Endodermal cell (in vitro differentiated cells): Measurements from ENCODE around the gene FGF22. TPM values are rescaled to one million over a fixed set of nuclear protein-coding genes. Genes with fewer than 3 reads are reported as not detected.

Experiments used
- DNase-seq: peaks from one replicate; pipeline ENCODE4 v3.0.0-alpha.2; 2017
- H3K27ac ChIP-seq: 2 replicates; pipeline ENCODE4 v1.5.1; 2013; ENCODE audit warnings: mild to moderate bottlenecking, low read depth, low read length, moderate library complexity
- H3K27me3 ChIP-seq: 2 replicates; pipeline ENCODE4 v1.6.1; 2013; ENCODE audit warnings: mild to moderate bottlenecking, low read length, moderate library complexity; ENCODE audit not compliant: insufficient read depth, control insufficient read depth, poor library complexity, severe bottlenecking
- H3K36me3 ChIP-seq: 2 replicates; pipeline ENCODE4 v1.7.0; 2013; ENCODE audit warnings: mild to moderate bottlenecking, low read length, moderate library complexity; ENCODE audit not compliant: control insufficient read depth, insufficient read depth
- H3K4me1 ChIP-seq: one replicate; pipeline ENCODE4 v1.7.0; 2013; ENCODE audit warnings: low read length; ENCODE audit not compliant: control insufficient read depth, insufficient read depth
- H3K4me3 ChIP-seq: 2 replicates; pipeline ENCODE4 v1.5.1; 2013; ENCODE audit warnings: mild to moderate bottlenecking, low read length, moderate library complexity
- H3K9ac ChIP-seq: 2 replicates; pipeline ENCODE4 v1.6.1; 2013; ENCODE audit warnings: mild to moderate bottlenecking, low read length, moderate library complexity; ENCODE audit not compliant: poor library complexity, severe bottlenecking; ENCODE audit errors: extremely low read depth
- H3K9me3 ChIP-seq: 2 replicates; pipeline ENCODE4 v1.6.1; 2013; ENCODE audit warnings: mild to moderate bottlenecking, low read length, moderate library complexity; ENCODE audit not compliant: control insufficient read depth
- H3K27ac Mint-ChIP-seq: 2 replicates; pipeline ENCODE4 v1.8.0; 2020; ENCODE audit warnings: mixed read lengths
- H3K27me3 Mint-ChIP-seq: 2 replicates; pipeline ENCODE4 v1.8.0; 2021; ENCODE audit warnings: mild to moderate bottlenecking, mixed read lengths; ENCODE audit not compliant: insufficient read depth
- H3K36me3 Mint-ChIP-seq: 2 replicates; pipeline ENCODE4 v1.8.0; 2020; ENCODE audit warnings: low read depth, mixed read lengths
- H3K4me1 Mint-ChIP-seq: 2 replicates; pipeline ENCODE4 v1.8.0; 2020; ENCODE audit warnings: mixed read lengths
- H3K4me3 Mint-ChIP-seq: 2 replicates; pipeline ENCODE4 v1.8.0; 2020; ENCODE audit warnings: mild to moderate bottlenecking, moderate library complexity, mixed read lengths
- H3K9me3 Mint-ChIP-seq: 2 replicates; pipeline ENCODE4 v1.8.0; 2020; ENCODE audit warnings: mild to moderate bottlenecking, mixed read lengths
- WGBS, 2 experiments: methylation state at CpG; one replicate each; pipeline versions ENCODE4 v1.1.5 to v1.1.7; 2013; ENCODE audit warnings: missing lambda C conversion rate in 2 of 2, mixed read lengths in 1 of 2; ENCODE audit not compliant: insufficient coverage in 1 of 2, insufficient read length in 1 of 2; 5-methylcytosine and 5-hydroxymethylcytosine counted together
- total RNA-seq, 2 donors: library from RNA; stranded (reverse); fragmentation: NEBNext Ultra II Directional in 1 of 2; extraction: Animal tissue kit (Norgen Biotek cat#: 25700) in 1 of 2; gene quantifications; 2 replicates in 1 of 2; 3 replicates in 1 of 2; pipeline ENCODE4 v1.2.1, GENCODE V29; 2021
- TF ChIP-seq, protein P1 (sequence below): fragments of 200-600 bp; sonication (generic); conservative IDR thresholded peaks from 2 replicates; pipeline ENCODE4 v1.5.0; 2021; ENCODE audit warnings: antibody characterized with exemption, mild to moderate bottlenecking

Gene FGF22
- total RNA-seq, 2 donors from 2014 or later, result 0.81 to 0.82 TPM

DNA sequence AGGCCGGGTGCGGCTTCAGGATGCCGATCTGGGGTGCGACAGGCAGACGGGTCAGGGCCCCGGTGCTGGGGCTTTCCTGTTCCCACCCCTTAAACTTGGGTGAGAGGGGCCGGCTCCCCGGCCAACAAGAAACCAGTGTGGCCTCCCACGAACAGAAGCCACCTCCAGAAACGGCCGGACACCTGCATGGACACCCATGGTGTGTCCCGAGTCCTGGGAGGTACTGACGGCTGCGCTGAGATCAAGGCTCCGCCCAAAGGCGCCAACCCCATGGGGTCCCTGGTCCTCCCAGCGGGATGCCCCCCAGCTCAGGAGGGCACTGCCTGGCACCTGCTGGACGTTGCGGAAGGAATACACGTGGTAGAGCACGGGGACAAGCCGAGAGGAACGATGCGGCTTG is 17.9 kb upstream of the FGF22 start:
- Mint-ChIP-seq H3K27ac (no peak overlapping the region), H3K27me3 (no peaks in the 10 kb centered on the region), H3K36me3 (peaks cover 40% of the 10 kb centered on the region), H3K4me1 (no peaks in the 10 kb centered on the region), H3K4me3 (no peak overlapping the region), H3K9me3 (no peaks in the 10 kb centered on the region)
- Histone ChIP-seq H3K9me3 (no peaks in the 10 kb centered on the region), H3K9ac (no peak overlapping the region), H3K27me3 (no peaks in the 10 kb centered on the region), H3K27ac (no peak overlapping the region), H3K36me3 (peaks cover 8% of the 10 kb centered on the region), H3K4me1 (no peaks in the 10 kb centered on the region), H3K4me3 (no peak overlapping the region)
- DNase-seq, result no peak
- 95 to 98% methylated on average over 18 to 24 of the region's 24 CpGs for WGBS, 2 experiments
- TF ChIP-seq, protein P1, sequence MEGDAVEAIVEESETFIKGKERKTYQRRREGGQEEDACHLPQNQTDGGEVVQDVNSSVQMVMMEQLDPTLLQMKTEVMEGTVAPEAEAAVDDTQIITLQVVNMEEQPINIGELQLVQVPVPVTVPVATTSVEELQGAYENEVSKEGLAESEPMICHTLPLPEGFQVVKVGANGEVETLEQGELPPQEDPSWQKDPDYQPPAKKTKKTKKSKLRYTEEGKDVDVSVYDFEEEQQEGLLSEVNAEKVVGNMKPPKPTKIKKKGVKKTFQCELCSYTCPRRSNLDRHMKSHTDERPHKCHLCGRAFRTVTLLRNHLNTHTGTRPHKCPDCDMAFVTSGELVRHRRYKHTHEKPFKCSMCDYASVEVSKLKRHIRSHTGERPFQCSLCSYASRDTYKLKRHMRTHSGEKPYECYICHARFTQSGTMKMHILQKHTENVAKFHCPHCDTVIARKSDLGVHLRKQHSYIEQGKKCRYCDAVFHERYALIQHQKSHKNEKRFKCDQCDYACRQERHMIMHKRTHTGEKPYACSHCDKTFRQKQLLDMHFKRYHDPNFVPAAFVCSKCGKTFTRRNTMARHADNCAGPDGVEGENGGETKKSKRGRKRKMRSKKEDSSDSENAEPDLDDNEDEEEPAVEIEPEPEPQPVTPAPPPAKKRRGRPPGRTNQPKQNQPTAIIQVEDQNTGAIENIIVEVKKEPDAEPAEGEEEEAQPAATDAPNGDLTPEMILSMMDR, result no peak

DNA sequence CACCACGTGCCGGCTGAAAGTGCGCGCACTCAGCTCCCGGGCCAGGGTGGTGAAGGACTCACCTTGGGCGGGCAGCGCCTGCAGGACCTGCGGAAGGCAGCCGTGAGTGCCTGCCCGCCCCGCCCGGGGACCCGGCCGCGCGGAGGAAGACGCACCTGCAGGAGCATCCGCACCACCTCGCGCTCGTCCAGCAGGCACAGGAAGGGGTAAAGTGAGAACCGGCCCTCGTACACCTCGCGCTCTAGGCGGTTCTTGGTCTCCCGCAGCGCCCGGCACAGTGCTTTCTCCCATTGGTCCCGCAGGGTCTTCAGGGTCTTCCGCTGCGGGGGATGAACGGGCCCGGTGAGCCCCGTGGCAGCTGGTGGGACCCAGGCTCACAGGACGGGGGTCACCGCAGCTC is 17.0 kb upstream of the FGF22 start:
- Mint-ChIP-seq H3K4me1 (no peaks in the 10 kb centered on the region), H3K4me3 (no peak overlapping the region), H3K27me3 (no peaks in the 10 kb centered on the region), H3K27ac (no peak overlapping the region), H3K36me3 (peaks cover 42% of the 10 kb centered on the region), H3K9me3 (no peaks in the 10 kb centered on the region)
- TF ChIP-seq, protein P1, result no peak
- Histone ChIP-seq H3K4me3 (no peak overlapping the region), H3K27me3 (no peaks in the 10 kb centered on the region), H3K9ac (no peak overlapping the region), H3K36me3 (peaks cover 12% of the 10 kb centered on the region), H3K27ac (no peak overlapping the region), H3K4me1 (no peaks in the 10 kb centered on the region), H3K9me3 (no peaks in the 10 kb centered on the region)
- WGBS, 2 experiments, result 95 to 97% methylated on average over 36 to 37 of the region's 37 CpGs
- no peak for DNase-seq

DNA sequence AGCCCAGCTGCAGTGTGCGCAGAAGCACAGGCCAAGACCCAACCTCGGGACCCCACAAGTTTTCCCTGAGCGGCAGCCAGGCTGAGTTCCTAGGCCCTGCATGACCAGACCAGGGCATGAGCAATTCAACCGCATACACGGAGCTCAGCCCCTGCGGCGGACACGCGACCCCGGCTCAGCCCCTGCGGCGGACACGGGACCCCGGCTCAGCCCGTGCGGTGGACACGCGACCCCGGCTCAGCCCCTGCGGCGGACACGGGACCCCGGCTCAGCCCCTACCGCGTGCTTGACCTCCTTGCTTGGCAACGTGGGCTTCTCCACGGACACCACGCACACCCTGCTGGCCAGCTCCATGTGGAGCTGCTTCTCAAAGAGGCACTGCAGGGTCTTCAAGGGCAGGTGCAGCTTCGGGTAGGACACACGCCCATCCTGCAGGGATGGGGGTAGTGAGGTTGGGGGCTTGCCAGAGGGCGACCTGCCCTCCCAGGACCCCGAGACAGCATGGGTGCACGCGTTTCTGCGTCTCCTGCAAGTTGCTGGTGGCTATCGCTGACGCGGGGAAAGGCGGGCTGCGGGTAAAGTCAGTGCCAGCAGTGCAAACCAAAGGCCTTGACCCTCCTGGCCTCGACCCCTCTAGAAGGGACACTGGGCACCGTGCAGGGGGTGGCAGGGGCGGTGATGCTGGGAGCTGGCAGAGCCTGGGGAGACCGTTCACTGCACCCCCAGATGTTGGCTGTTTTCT is 16.3 kb upstream of the FGF22 start:
- peaks cover 43% of the 10 kb centered on the region for H3K36me3 Mint-ChIP-seq
- Histone ChIP-seq H3K9ac (no peak overlapping the region), H3K4me3 (no peak overlapping the region), H3K27ac (no peak overlapping the region), H3K4me1 (no peaks in the 10 kb centered on the region), H3K36me3 (peaks cover 18% of the 10 kb centered on the region), H3K27me3 (no peaks in the 10 kb centered on the region), H3K9me3 (no peaks in the 10 kb centered on the region)
- 94 to 95% methylated on average over 20 to 44 of the region's 44 CpGs for WGBS, 2 experiments
- no peak overlapping the region for H3K4me3 Mint-ChIP-seq
- H3K9me3 Mint-ChIP-seq, result no peaks in the 10 kb centered on the region
- no peak overlapping the region for H3K27ac Mint-ChIP-seq
- no peaks in the 10 kb centered on the region for H3K4me1 Mint-ChIP-seq
- no peaks in the 10 kb centered on the region for H3K27me3 Mint-ChIP-seq
- TF ChIP-seq, protein P1, result no peak
- DNase-seq, result no peak
